Activated CD4-positive, alpha-beta T cell treated with anti-CD3 and anti-CD28 coated beads for 24 hours (primary cell): ENCODE results near the gene EPB41L3.
"Not testable (repeated sequence)": the region's sequence is repeated elsewhere in the genome, so short reads cannot be mapped to it uniquely, and the experiment has no call there.

Source experiments
- DNase-seq, 2 donors: peaks; one replicate each; pipeline ENCODE4 v3.0.0-alpha.2; 2020; ENCODE audit warnings: low read depth in 2 of 2

Gene EPB41L3

DNA sequence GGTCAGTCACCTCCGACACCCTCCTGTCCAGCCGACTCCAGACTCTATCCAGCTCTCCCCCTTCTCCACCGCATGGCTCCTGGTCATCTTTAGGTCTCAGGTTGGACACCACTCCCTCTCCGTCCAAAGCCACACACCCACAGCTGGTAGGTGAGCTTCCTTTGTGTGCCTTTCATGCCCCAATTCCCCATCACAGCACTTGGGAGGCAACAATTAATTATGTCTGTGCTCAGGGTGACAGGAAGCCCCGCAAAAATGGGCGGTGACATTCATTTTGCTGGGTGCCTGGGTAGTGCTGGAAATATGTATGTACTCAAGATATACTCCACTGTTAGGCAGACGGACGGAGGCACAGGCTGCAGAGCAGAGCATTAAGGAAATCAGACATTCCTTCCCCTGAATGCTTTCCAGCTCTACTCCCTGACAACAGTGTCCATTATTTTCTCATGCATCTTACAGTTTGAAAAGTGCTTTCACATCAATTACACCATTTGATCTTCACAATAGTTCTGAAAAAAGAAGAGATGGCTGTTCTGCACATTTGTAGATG, 13.1 kb downstream of the EPB41L3 start:
- no peak for DNase-seq

- DNase-seq, result no peak
Measured at GRCh38 chr18:5529471-5529870, 14.3 kb downstream of the EPB41L3 start.

DNA sequence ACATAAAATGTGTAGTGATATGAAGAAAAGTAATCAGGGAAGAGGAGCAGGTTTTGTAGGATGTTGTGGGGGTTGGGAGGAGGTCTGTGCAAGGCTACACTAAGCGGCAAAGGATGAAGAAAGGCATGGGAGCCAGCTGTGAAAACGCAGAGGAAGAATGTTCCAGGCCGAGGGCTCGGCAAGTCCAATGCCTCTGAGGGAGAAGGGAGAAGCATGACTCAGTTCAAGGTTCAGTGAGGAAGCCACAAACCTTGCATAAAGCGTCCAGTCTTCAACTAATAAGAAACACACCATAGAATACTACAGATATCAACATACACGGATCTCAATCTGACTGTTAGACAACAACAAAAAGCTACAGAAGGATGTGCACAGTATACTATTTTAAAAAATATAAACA, 16.2 kb downstream of the EPB41L3 start:
- no peak for DNase-seq

DNA sequence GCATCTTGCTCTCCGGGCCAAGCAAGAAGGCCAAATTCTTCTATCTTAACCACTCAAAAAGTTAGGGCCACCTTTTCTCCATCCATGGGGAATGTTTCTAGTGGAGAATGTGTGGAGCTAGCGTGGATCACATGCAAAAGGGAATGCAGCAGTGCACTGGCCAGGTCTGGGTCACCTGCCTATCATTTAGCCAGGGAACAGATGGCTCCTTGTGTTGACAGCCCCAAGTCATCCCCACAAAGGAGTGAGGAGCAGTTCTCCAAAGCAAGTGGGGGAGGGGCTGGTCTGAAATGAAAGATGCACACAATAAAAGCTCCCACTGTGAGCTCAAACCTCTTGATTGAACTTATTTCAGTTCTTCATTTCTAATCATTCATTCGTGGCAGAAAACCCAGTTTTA, 19.1 kb downstream of the EPB41L3 start:
- DNase-seq, result no peak

DNA sequence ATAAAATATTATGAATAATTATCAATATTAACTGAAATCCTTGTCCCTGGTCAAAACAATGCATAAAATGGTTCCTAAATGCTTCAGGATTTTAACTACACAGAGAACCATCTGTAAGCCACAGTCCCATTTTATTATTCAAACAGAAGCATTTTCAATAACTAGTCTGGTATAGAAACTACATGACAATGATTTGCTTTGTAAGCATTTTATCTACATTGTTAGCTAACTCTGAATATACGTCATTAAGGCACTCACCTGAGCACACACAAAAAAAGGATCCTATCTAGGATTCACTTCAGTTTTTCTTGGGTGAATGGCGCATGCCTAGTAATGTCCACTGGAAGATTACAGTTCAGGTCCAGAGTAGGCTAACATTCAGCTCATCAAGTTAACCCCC, 22.8 kb downstream of the EPB41L3 start:
- DNase-seq, result no peak

- DNase-seq, result no peak
Measured at GRCh38 chr18:5520464-5520863, 23.3 kb downstream of the EPB41L3 start.

GRCh38 chr18:5519448-5520298, 24.1 kb downstream of the EPB41L3 start:
- no peak for DNase-seq

DNA sequence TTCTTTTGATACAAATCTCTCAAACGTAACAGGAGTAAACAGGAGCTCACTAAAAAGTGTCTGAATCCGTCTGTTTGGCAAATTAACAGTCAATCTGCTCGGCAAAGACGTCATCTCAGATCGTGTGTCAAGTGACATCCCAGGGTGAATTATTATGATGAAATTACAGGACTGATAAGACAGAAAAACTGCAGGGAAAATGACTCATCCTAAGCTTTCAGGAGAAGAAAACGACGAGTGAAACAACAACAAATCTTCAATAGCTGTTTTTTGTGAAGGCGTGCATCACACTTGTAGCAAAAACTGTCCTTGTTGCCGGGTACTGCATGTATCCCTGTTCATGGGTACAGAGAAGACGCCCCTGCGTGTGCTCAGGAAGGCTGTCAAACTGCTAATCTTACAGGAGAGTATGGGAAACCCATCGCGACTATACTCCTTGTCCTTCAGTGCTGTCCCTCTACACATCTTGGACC, 24.9 kb downstream of the EPB41L3 start:
- no peak for DNase-seq

GRCh38 chr18:5518179-5518770, 25.5 kb downstream of the EPB41L3 start:
- no peak for DNase-seq

- no peak for DNase-seq
Measured at GRCh38 chr18:5516841-5517240, 27.0 kb downstream of the EPB41L3 start.

- no peak for DNase-seq
Measured at GRCh38 chr18:5515011-5515784, 28.6 kb downstream of the EPB41L3 start.

DNA sequence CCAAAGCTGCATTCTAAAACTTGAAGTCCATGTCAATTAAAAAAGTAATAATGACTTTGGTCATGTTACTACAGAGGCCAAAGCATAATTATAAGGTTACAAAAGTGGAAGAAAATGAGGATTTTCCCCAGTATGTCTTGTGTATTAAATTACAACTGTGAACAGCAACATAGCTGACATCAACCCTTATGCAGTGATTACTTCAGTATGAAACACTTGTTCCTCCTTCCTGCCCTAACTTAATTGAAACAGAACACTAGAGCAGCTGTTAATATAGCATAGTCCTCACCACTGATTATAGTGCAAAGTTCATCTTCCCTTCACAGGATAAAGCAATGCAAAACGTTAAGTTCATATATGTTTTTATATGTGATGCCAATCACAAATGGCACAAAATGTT, 29.9 kb downstream of the EPB41L3 start:
- no peak for DNase-seq

DNA sequence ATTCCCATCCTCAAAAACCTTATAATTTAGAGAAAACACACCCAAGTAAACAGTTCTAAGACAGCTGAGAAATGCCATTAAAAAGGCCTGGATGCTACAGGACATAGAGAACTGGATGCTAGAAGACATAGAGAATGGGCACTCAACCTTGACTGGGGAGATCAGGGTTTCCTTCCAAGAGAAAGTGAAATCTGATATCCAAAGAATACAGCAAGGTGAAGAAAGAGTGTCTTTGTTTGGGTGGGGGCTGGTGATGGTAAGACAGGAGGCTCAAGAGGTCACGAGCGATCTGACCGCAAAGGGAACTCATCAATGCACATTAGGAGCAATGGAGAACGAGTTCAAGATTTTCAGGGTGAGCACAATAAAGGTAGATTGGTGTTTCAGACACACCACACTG, 31.6 kb downstream of the EPB41L3 start:
- no peak for DNase-seq

DNA sequence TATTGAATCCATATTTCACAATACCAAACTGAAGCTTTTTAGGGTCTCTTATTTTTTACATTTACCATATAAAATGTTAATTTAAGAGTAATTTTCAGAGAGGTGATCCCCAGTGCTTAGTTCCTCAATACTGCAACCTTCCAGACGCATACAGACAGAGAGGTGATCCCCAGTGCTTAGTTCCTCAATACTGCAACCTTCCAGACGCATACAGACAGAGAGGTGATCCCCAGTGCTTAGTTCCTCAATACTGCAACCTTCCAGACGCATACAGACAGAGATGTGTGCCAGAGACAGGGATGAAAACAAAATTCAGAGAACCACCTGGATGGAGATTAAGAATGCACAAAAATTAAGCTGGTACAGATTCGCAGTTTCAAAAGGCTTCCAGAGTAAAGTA, 32.3 kb downstream of the EPB41L3 start:
- DNase-seq, result not testable (repeated sequence)

- no peak for DNase-seq
Measured at GRCh38 chr18:5510135-5510846, 33.5 kb downstream of the EPB41L3 start.

DNA sequence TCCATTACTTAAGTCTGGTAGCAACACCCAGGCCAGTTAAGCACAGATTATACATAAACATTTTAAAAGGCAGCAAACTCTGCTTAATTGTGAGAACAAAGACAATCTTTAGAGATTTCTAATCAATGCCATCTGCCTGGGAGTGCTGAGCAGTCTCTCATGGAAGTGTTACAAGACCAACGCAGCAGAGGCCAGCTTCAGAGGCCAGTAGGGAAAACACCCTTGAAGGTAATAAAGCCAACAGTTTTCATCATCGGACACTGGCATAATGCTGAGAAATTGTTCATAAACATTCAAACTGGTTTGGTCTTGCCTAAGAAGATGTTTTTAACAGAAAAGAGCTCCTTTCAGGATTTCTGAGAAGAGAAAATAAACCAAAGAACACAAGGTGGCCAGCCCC, 35.0 kb downstream of the EPB41L3 start:
- DNase-seq, result no peak

- DNase-seq, result no peak
Measured at GRCh38 chr18:5507756-5508155, 36.0 kb downstream of the EPB41L3 start.

DNA sequence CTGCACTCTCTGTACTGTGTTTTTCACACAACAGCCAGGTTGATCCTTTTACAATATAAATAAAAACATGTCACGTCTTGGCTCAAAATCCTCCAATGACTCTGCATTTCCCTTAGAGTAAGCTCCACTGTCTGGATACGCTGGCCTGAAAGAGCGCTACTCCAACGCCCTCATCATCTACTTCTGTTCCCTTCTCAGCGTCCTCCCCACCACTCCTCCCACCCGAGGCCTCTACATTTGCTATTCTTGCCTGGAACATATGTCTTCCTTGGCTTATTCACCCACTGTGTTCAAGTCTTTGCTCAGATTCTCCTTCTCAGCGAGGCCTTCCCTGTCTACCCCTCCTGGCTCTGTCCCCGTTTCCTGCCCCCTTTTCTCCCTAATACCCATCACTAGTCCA, 37.6 kb downstream of the EPB41L3 start:
- DNase-seq, result no peak

- no peak for DNase-seq
Measured at GRCh38 chr18:5503740-5504139, 40.1 kb downstream of the EPB41L3 start.

DNA sequence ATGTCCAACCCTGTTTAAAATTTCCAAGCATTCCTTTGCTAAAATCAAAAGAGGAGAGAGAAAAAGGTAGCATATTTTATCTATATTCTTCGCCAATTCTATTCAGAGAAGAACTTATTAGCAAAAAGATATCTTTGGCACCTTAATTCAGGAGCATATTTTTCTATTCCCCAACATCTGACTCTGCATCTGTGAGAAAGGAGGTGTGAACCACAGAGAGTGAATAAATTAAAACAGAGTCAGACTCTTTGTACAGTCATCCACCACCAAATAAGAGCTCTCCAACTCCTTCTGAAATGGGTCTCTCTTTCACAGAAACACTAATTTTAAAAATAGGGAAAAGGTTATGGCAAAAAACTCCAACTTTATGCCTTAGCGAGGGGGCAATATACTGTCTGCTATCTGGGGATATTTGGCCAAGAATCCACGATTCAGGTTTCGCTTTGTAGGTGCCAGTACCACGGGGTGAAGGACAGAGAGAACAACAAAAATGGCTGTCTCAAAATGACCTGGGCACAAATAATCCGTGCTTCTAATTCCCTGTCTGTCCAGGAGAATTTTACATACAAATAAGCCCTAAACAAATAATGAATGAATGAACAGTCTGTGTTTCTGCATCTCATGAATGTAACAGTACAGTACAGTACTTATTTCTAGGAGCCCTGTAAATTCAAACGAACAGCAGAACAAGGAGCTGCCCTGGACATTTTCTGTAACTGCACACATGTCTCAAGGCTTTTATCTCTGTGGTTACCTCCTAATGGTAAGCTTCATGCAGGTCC, 43.4 kb downstream of the EPB41L3 start:
- DNase-seq, result no peak

GRCh38 chr18:5498452-5498851, 45.3 kb downstream of the EPB41L3 start:
- DNase-seq, result no peak
